Astrocyte (in vitro differentiated cells and primary cell): ENCODE measurements around the gene OR2W1. TPM values are rescaled to one million over a fixed set of nuclear protein-coding genes. Genes with fewer than 3 reads are reported as not detected.

Source experiments
- DNase-seq: peaks from one replicate; pipeline ENCODE4 v3.0.0-alpha.2; 2010; ENCODE audit warnings: low read depth
- FAIRE-seq: peaks from 2 replicates; lab custom pipeline; 2011; peaks lifted over from hg19 to GRCh38; lab: Jason Lieb, UNC
- H2AFZ ChIP-seq: 2 replicates; pipeline ENCODE4 v1.6.0; 2012; ENCODE audit warnings: low read depth, low read length, inconsistent platforms
- H3K27ac ChIP-seq: 2 replicates; pipeline ENCODE4 v1.5.1; 2011; ENCODE audit warnings: low read depth, low read length, inconsistent platforms
- H3K27me3 ChIP-seq: 2 replicates; pipeline ENCODE4 v1.6.0; 2011; ENCODE audit warnings: low read length, inconsistent platforms; ENCODE audit not compliant: insufficient read depth
- H3K36me3 ChIP-seq: 2 replicates; pipeline ENCODE4 v1.5.1; 2011; ENCODE audit warnings: low read length, inconsistent platforms; ENCODE audit not compliant: insufficient read depth
- H3K4me1 ChIP-seq: 2 replicates; pipeline ENCODE4 v1.5.1; 2011; ENCODE audit warnings: low read length, inconsistent platforms; ENCODE audit not compliant: insufficient read depth
- H3K4me2 ChIP-seq: 2 replicates; pipeline ENCODE4 v1.6.0; 2012; ENCODE audit warnings: low read length, inconsistent platforms
- H3K4me3 ChIP-seq: 2 replicates; pipeline ENCODE4 v1.5.1; 2011; ENCODE audit warnings: low read depth, mild to moderate bottlenecking, low read length, inconsistent platforms; ENCODE audit not compliant: insufficient read depth
- H3K79me2 ChIP-seq: 2 replicates; pipeline ENCODE4 v1.6.0; 2012; ENCODE audit warnings: mild to moderate bottlenecking, low read length, inconsistent platforms; ENCODE audit not compliant: insufficient read depth
- H3K9ac ChIP-seq: 2 replicates; pipeline ENCODE4 v1.6.0; 2012; ENCODE audit warnings: mild to moderate bottlenecking, low read length, inconsistent platforms
- H3K9me3 ChIP-seq: 2 replicates; pipeline ENCODE4 v1.5.1; 2012; ENCODE audit warnings: low read depth, mild to moderate bottlenecking, low read length, inconsistent platforms; ENCODE audit not compliant: insufficient read depth
- H4K20me1 ChIP-seq: 2 replicates; pipeline ENCODE4 v1.6.0; 2012; ENCODE audit warnings: low read length, inconsistent platforms; ENCODE audit not compliant: insufficient read depth
- H3K27ac Mint-ChIP-seq: one replicate; pipeline ENCODE4 v1.8.0; 2021; ENCODE audit warnings: mild to moderate bottlenecking, mixed read lengths; ENCODE audit not compliant: unreplicated experiment
- H3K27me3 Mint-ChIP-seq: one replicate; pipeline ENCODE4 v1.8.0; 2021; ENCODE audit warnings: low read depth, mixed read lengths; ENCODE audit not compliant: unreplicated experiment
- H3K36me3 Mint-ChIP-seq: one replicate; pipeline ENCODE4 v1.8.0; 2021; ENCODE audit warnings: low read depth, mixed read lengths; ENCODE audit not compliant: unreplicated experiment
- H3K4me1 Mint-ChIP-seq: one replicate; pipeline ENCODE4 v1.8.0; 2021; ENCODE audit warnings: low read depth, mixed read lengths; ENCODE audit not compliant: unreplicated experiment
- H3K4me3 Mint-ChIP-seq: one replicate; pipeline ENCODE4 v1.8.0; 2021; ENCODE audit warnings: mild to moderate bottlenecking, moderate library complexity, mixed read lengths; ENCODE audit not compliant: unreplicated experiment
- H3K9me3 Mint-ChIP-seq: one replicate; pipeline ENCODE4 v1.8.0; 2021; ENCODE audit warnings: mild to moderate bottlenecking, mixed read lengths; ENCODE audit not compliant: unreplicated experiment
- EZH2 ChIP-seq: IDR thresholded peaks from 2 replicates; pipeline ENCODE4 v1.6.1; 2012; ENCODE audit warnings: mild to moderate bottlenecking, low read length, inconsistent platforms; ENCODE audit not compliant: insufficient read depth
- total RNA-seq: library from RNA; stranded (reverse); gene quantifications from 2 replicates; pipeline ENCODE4 v1.2.1, GENCODE V29; 2021
- TF ChIP-seq, protein P1 (sequence below): IDR thresholded peaks from 2 replicates; pipeline ENCODE4 v1.5.1; 2011; ENCODE audit warnings: low read depth, mild to moderate bottlenecking, inconsistent platforms, low read length, moderate library complexity; ENCODE audit not compliant: insufficient read depth

Gene OR2W1
- total RNA-seq, 1 donor from 2014 or later, result not detected

DNA sequence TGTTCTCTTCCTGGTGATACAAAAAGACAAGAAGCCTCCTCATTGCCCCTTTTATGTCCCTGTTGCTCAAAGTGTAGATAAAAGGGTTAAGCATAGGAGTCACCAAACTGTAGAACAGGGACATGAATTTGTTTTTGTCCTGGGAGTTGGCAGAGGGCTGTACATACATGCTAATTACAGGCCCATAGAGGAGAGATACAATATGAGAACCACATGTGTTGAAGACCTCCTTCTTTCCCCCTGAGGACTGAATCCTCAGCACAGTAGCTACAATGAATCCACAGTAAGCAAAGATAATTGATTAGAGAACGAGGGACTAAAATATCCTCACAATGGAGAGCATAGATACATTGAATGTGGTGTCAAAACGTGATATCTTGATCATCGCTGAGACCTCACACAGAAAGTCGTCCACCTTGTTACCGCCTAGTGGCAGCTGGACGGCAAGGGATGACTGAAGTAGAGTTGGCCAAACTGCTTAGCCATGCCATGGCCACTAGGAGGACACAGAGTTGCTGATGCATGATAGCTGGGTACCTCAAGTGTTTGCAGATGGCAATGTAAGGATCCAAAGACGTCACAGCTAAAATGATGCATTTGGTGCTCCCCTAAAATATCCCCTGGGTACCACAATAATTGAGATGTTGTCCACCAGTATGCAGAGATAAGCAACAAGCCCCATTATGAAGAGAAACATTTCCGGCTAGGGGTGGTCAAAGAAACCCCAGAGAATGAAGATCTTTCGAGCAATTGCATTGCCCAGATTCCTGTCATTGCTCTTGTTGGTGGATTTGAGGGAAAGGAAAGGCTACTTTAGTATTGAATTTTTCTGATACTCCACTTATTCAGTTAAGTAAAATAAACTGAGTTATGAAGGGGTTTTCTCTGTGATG, 27.1 kb upstream of the OR2W1 start:
- H3K36me3 ChIP-seq, result no peaks in the 10 kb centered on the region
- H3K79me2 ChIP-seq, result no peaks in the 10 kb centered on the region
- Mint-ChIP-seq H3K4me3 (no peak overlapping the region), H3K36me3 (no peaks in the 10 kb centered on the region), H3K27ac (no peak overlapping the region), H3K4me1 (peaks cover 6% of the 10 kb centered on the region), H3K27me3 (peaks cover 9% of the 10 kb centered on the region), H3K9me3 (no peaks in the 10 kb centered on the region)
- no peaks in the 10 kb centered on the region for H4K20me1 ChIP-seq
- no peak overlapping the region for H3K4me3 ChIP-seq
- no peaks in the 10 kb centered on the region for H3K4me1 ChIP-seq
- H3K27me3 ChIP-seq, result no peaks in the 10 kb centered on the region
- no peak overlapping the region for H3K27ac ChIP-seq
- H3K9ac ChIP-seq, result no peak overlapping the region
- DNase-seq (no peak), FAIRE-seq (no peak)
- no peak overlapping the region for H3K4me2 ChIP-seq
- H2AFZ ChIP-seq, result no peak overlapping the region
- TF ChIP-seq EZH2, result no peak
- TF ChIP-seq, protein P1, sequence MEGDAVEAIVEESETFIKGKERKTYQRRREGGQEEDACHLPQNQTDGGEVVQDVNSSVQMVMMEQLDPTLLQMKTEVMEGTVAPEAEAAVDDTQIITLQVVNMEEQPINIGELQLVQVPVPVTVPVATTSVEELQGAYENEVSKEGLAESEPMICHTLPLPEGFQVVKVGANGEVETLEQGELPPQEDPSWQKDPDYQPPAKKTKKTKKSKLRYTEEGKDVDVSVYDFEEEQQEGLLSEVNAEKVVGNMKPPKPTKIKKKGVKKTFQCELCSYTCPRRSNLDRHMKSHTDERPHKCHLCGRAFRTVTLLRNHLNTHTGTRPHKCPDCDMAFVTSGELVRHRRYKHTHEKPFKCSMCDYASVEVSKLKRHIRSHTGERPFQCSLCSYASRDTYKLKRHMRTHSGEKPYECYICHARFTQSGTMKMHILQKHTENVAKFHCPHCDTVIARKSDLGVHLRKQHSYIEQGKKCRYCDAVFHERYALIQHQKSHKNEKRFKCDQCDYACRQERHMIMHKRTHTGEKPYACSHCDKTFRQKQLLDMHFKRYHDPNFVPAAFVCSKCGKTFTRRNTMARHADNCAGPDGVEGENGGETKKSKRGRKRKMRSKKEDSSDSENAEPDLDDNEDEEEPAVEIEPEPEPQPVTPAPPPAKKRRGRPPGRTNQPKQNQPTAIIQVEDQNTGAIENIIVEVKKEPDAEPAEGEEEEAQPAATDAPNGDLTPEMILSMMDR, result peak; percentile 34
- H3K9me3 ChIP-seq, result no peaks in the 10 kb centered on the region

DNA sequence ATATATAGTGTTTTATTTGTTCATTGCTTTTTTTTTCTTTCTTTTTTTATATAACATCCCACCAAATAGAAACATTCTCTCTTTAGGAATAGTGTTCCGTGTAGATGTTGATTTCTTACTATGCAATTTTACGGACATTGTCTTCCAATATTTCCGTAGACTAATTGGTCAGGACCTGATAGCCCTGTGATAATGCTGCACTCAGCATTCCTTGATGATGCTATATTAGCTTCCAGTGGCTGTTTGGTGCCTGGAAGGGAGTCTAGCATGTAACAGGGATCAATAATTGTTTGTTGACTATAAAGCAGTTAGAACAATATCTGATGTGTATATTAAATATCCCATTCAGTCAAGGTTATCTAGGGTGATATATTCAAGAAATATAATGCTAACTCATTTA, 6.7 kb upstream of the OR2W1 start:
- Histone ChIP-seq H3K4me3 (no peak overlapping the region), H3K27ac (no peak overlapping the region), H3K79me2 (no peaks in the 10 kb centered on the region), H3K27me3 (no peaks in the 10 kb centered on the region), H3K9ac (no peak overlapping the region), H4K20me1 (no peaks in the 10 kb centered on the region), H3K9me3 (no peaks in the 10 kb centered on the region), H3K4me2 (no peak overlapping the region), H2AFZ (no peak overlapping the region), H3K4me1 (no peaks in the 10 kb centered on the region), H3K36me3 (no peaks in the 10 kb centered on the region)
- no peaks in the 10 kb centered on the region for H3K4me1 Mint-ChIP-seq
- DNase-seq (no peak), FAIRE-seq (no peak)
- H3K27ac Mint-ChIP-seq, result no peak overlapping the region
- no peaks in the 10 kb centered on the region for H3K36me3 Mint-ChIP-seq
- no peak for TF ChIP-seq EZH2
- TF ChIP-seq, protein P1, result no peak
- H3K27me3 Mint-ChIP-seq, result no peaks in the 10 kb centered on the region
- H3K4me3 Mint-ChIP-seq, result no peak overlapping the region
- no peaks in the 10 kb centered on the region for H3K9me3 Mint-ChIP-seq

DNA sequence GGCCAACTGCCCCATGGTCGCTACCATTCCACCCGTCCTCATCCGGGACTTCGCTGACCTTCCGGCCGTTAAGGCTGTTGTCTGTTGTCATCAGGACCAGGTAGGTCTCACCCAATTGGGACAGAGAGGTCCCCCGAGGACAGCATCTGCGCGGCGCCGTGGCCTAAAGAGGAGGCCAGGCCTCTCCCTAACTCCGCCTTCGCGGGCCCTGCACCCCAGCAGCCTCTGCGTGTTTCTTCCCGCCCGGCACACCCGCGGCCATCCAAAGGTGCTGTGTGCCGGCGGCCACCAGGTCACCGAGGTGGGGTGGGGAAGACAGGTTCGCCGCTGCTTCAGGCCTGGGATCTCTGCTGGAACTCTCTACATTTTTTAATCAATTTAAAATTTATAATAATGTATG, 9.0 kb downstream of the OR2W1 start:
- DNase-seq (no peak), FAIRE-seq (no peak)
- Histone ChIP-seq H3K4me2 (no peak overlapping the region), H4K20me1 (no peaks in the 10 kb centered on the region), H3K9ac (no peak overlapping the region), H3K4me3 (no peak overlapping the region), H3K36me3 (no peaks in the 10 kb centered on the region), H3K4me1 (no peaks in the 10 kb centered on the region), H3K79me2 (no peaks in the 10 kb centered on the region), H2AFZ (no peak overlapping the region), H3K9me3 (no peaks in the 10 kb centered on the region), H3K27ac (no peak overlapping the region), H3K27me3 (no peaks in the 10 kb centered on the region)
- no peak overlapping the region for H3K4me3 Mint-ChIP-seq
- no peaks in the 10 kb centered on the region for H3K9me3 Mint-ChIP-seq
- no peaks in the 10 kb centered on the region for H3K4me1 Mint-ChIP-seq
- no peak overlapping the region for H3K27ac Mint-ChIP-seq
- TF ChIP-seq, protein P1, result no peak
- no peak for TF ChIP-seq EZH2
- no peaks in the 10 kb centered on the region for H3K36me3 Mint-ChIP-seq
- H3K27me3 Mint-ChIP-seq, result no peaks in the 10 kb centered on the region
